Measurements from ENCODE around the gene RCAN3.
"Not testable (repeated sequence)": the region's sequence is repeated elsewhere in the genome, so short reads cannot be mapped to it uniquely, and the experiment has no call there.

The RCAN3 gene

GRCh38 chr1:24483441-24483840 is 19.2 kb upstream of the RCAN3 start:
- no peak overlapping the region for H3K4me3 ChIP-seq (ENCODE audit: control insufficient read depth, low read depth, low read length)
- DNase-seq (ENCODE audit: low read depth), result no peak
- TF ChIP-seq CTCF (conservative IDR thresholded peaks at IDR 0.05; ENCODE audit: control insufficient read depth, insufficient read depth, low read depth, low read length), result no peak

GRCh38 chr1:24484199-24484598 is 18.4 kb upstream of the RCAN3 start:
- no peak for TF ChIP-seq CTCF (conservative IDR thresholded peaks at IDR 0.05; ENCODE audit: control insufficient read depth, insufficient read depth, low read depth, low read length)
- no peak overlapping the region for H3K4me3 ChIP-seq (ENCODE audit: control insufficient read depth, low read depth, low read length)
- no peak for DNase-seq (ENCODE audit: low read depth)

GRCh38 chr1:24486331-24487065 is 16.1 kb upstream of the RCAN3 start:
- no peak for DNase-seq (ENCODE audit: low read depth)
- TF ChIP-seq CTCF (conservative IDR thresholded peaks at IDR 0.05; ENCODE audit: control insufficient read depth, insufficient read depth, low read depth, low read length), result no peak
- H3K4me3 ChIP-seq (ENCODE audit: control insufficient read depth, low read depth, low read length), result no peak overlapping the region

GRCh38 chr1:24487455-24487854 is 15.2 kb upstream of the RCAN3 start:
- TF ChIP-seq CTCF (conservative IDR thresholded peaks at IDR 0.05; ENCODE audit: control insufficient read depth, insufficient read depth, low read depth, low read length), result no peak
- H3K4me3 ChIP-seq (ENCODE audit: control insufficient read depth, low read depth, low read length), result no peak overlapping the region
- DNase-seq (ENCODE audit: low read depth), result no peak

- DNase-seq (ENCODE audit: low read depth); H3K4me3 ChIP-seq (ENCODE audit: control insufficient read depth, low read depth, low read length): not testable (repeated sequence)
These were observed 14.5 kb upstream of the RCAN3 start for GRCh38 chr1:24488159-24488558.

- no peak overlapping the region for H3K4me3 ChIP-seq (ENCODE audit: control insufficient read depth, low read depth, low read length)
- DNase-seq (ENCODE audit: low read depth), result no peak
- TF ChIP-seq CTCF (conservative IDR thresholded peaks at IDR 0.05; ENCODE audit: control insufficient read depth, insufficient read depth, low read depth, low read length), result no peak
These were observed 13.0 kb upstream of the RCAN3 start for GRCh38 chr1:24489674-24490073.

- no peak for DNase-seq (ENCODE audit: low read depth)
- no peak for TF ChIP-seq CTCF (conservative IDR thresholded peaks at IDR 0.05; ENCODE audit: control insufficient read depth, insufficient read depth, low read depth, low read length)
- H3K4me3 ChIP-seq (ENCODE audit: control insufficient read depth, low read depth, low read length), result no peak overlapping the region
These were observed 12.4 kb upstream of the RCAN3 start for GRCh38 chr1:24490101-24490781.
